GM12872 (cell line): ENCODE data around the gene CHST10.

Experiments
- TF ChIP-seq, protein P1 (sequence below): IDR thresholded peaks from 3 replicates; pipeline ENCODE4 v1.5.1; 2011; ENCODE audit warnings: low read depth, mild to moderate bottlenecking, low read length, moderate library complexity; ENCODE audit not compliant: insufficient read depth

The CHST10 gene, protein sequence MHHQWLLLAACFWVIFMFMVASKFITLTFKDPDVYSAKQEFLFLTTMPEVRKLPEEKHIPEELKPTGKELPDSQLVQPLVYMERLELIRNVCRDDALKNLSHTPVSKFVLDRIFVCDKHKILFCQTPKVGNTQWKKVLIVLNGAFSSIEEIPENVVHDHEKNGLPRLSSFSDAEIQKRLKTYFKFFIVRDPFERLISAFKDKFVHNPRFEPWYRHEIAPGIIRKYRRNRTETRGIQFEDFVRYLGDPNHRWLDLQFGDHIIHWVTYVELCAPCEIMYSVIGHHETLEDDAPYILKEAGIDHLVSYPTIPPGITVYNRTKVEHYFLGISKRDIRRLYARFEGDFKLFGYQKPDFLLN

DNA sequence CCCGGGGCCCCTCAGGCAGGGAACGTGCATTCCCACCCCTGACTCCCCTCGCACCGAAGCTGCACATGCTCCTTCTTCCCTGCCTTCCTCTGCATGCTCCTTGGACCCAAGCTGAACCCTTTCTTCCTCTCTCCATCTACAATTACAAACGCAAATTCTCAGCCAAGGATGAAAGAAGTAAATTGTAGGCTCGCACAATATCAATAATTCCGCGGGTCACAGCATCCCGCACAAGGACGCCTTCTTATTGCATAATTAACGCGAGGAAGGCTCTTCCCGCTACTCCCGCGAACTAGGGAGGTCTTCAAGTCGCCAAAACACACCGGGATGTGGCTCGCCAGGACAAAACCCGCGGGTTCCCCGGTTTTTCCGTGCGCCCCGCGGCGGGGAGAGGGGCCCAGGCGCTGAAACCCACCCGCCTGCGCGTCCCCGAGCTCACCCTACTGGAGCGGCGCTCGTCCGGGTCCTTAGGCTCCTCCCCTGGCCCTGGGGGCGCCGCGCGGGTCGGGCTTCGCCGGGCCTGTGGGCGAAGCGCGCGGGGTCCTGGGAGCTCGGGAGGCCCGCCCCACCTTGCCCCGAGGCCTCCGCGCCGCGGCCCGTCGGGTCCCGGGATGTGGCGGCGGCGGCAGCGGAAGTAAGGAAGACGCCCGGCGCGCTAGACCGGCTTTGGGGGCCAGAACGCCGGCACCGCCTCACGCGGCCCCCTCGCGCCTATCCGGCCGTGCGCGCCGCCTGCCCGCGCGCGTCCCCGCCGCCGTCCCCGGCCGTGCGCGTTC lies at the start of gene CHST10:
Gene CHST10, minus strand, starts transcription at position 734 of the 776 bp plus-strand sequence. CDS start 10,993 bp downstream, outside the sequence.
- TF ChIP-seq, protein P1, sequence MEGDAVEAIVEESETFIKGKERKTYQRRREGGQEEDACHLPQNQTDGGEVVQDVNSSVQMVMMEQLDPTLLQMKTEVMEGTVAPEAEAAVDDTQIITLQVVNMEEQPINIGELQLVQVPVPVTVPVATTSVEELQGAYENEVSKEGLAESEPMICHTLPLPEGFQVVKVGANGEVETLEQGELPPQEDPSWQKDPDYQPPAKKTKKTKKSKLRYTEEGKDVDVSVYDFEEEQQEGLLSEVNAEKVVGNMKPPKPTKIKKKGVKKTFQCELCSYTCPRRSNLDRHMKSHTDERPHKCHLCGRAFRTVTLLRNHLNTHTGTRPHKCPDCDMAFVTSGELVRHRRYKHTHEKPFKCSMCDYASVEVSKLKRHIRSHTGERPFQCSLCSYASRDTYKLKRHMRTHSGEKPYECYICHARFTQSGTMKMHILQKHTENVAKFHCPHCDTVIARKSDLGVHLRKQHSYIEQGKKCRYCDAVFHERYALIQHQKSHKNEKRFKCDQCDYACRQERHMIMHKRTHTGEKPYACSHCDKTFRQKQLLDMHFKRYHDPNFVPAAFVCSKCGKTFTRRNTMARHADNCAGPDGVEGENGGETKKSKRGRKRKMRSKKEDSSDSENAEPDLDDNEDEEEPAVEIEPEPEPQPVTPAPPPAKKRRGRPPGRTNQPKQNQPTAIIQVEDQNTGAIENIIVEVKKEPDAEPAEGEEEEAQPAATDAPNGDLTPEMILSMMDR: no peak

- TF ChIP-seq, protein P1: no peak
These were observed 43.5 kb upstream of the CHST10 start for GRCh38 chr2:100460904-100461530.

- TF ChIP-seq, protein P1: no peak
These were observed 36.4 kb upstream of the CHST10 start for GRCh38 chr2:100453853-100454252.

DNA sequence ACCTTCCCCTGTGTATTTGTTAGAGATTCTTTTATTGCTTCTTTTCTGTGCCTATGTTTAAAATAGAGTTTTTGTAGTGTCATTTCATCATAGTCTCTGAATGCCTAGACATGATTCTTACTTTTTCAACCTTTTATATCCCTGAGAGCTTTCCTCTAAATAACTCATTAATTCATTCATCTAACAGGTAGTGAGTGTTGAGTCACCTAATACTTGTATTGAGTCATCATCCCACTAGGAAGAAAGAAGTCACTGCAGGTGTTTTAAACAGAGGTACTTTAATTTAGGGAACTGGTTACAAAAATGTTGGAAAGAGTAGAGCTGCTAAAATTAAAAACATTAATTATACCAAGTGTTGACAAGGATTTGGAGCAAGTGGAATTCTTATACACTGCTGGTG lies 34.3 kb upstream of the CHST10 start:
- TF ChIP-seq, protein P1: no peak

- TF ChIP-seq, protein P1: no peak
These were observed 33.6 kb upstream of the CHST10 start for GRCh38 chr2:100451092-100451491.

GRCh38 chr2:100446696-100447095 lies 29.2 kb upstream of the CHST10 start:
- TF ChIP-seq, protein P1: no peak

DNA sequence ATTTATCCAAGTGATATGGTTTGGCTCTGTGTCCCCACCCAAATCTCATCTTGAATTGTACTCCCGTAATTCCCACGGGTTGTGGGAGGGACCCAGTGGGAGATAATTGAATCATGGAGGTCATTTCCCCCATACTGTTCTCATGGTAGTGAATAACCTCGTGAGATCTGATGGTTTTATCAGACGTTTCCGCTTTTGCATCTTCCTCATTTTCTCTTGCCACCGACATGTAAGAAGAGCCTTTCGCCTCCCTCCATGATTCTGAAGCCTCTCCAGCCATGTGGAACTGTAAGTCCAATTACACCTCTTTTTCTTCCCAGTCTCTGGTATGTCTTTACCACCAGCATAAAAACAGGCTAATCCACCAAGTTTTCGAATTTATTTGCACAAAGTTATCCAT lies 20.3 kb upstream of the CHST10 start:
- TF ChIP-seq, protein P1: no peak
